RCC 7860 (cell line): ENCODE results near the gene ANGPTL4.
"Not testable (repeated sequence)": the region's sequence is repeated elsewhere in the genome, so short reads cannot be mapped to it uniquely, and the experiment has no call there.

Experiments
- DNase-seq: peaks from one replicate; pipeline ENCODE4 v3.0.0-alpha.2; 2015; ENCODE audit warnings: low spot score
- FAIRE-seq: peaks from 2 replicates; lab custom pipeline; 2012; peaks lifted over from hg19 to GRCh38; lab: Jason Lieb, UNC

ANGPTL4 gene, protein sequence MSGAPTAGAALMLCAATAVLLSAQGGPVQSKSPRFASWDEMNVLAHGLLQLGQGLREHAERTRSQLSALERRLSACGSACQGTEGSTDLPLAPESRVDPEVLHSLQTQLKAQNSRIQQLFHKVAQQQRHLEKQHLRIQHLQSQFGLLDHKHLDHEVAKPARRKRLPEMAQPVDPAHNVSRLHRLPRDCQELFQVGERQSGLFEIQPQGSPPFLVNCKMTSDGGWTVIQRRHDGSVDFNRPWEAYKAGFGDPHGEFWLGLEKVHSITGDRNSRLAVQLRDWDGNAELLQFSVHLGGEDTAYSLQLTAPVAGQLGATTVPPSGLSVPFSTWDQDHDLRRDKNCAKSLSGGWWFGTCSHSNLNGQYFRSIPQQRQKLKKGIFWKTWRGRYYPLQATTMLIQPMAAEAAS

DNA sequence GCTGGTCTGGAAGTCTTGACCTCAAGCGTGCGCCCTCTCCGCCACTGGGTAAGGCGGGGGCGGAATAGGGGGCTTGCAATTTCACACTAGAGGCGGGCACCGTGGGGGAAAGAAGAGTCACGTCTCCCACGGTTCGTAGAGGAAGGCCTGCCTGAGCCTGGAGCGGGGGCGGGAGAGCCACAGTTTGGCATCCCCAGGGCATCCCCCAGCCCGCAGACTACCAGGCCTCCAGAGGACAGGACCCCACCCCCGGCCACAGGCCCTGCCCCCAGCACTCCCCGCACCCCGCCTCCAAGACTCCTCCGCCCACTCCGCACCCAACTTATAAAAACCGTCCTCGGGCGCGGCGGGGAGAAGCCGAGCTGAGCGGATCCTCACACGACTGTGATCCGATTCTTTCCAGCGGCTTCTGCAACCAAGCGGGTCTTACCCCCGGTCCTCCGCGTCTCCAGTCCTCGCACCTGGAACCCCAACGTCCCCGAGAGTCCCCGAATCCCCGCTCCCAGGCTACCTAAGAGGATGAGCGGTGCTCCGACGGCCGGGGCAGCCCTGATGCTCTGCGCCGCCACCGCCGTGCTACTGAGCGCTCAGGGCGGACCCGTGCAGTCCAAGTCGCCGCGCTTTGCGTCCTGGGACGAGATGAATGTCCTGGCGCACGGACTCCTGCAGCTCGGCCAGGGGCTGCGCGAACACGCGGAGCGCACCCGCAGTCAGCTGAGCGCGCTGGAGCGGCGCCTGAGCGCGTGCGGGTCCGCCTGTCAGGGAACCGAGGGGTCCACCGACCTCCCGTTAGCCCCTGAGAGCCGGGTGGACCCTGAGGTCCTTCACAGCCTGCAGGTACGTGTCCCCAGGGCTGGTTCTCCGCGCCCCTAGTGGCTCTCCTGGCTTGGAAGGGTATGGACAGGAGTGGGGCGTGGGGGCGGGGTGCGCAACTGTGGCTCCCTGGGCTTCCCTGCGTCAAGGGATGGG is at the start of gene ANGPTL4:
TSS of gene ANGPTL4 (plus strand) at position 353 of the 969 bp plus-strand sequence. CDS start at position 520, 167 bp downstream.
- DNase-seq = no peak
- no peak for FAIRE-seq

DNA sequence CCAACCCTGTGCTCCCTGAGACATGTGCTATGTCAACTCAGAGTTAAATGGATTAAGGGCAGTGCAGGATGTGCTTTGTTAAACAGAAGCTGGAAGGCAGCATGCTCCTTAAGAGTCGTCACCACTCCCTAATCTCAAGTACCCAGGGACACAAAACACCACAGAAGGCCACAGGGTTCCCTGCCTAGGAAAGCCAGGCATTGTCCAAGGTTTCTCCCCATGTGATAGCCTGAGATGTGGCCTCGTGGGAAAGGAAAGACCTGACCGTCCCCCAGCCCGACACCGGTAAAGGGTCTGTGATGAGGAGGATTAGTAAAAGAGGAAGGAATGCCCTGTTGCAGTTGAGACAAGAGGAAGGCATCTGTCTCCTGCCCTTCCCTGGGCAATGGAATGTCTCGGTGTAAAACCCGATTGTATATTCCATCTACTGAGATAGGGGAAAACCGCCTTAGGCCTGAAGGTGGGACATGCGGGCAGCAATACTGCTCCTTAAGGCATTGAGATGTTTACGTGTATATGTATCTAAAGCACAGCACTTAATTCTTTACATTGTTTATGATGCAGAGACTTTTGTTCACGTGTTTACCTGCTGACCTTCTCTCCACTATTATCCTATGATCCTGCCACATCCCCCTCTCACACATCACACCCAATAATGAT is 48.8 kb upstream of the ANGPTL4 start:
- DNase-seq, FAIRE-seq: not testable (repeated sequence)

DNA sequence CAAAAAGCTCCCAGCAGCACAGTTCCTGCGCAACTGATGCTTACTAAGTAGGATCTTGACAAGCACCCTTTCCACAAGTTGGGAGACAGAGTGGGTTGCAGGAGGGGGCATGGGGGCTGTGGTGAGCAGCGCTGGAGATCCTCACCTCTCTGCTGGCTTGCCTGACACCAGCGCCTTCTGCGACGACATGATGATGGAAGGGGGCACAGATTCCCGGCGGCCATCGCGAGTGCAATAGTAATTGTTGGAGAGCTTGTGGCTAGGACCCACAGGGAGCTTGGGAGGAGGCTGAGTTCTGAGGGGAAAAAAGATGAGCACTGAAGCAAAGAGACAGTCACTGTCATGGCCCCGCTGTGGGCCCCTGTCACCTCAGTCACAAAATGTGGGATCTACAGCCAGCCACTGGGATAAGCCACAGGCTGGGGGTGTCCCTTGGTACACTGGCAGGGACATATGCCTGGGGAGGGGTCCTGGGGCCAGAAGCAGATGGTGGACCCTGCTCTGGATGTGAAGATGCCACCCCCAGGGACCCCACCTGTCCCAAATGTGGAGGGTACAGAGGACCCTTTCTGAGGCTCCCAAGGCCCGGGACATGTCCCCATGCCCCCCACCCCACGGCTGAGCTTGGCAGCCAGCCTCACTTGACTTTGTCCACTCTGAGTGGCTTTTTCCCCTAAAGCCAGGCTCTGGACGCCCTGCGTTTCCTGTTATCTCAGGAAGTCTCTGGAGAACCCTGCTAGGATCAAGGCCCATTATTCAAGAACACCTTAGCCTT is 47.4 kb upstream of the ANGPTL4 start:
- no peak for FAIRE-seq
- no peak for DNase-seq

DNA sequence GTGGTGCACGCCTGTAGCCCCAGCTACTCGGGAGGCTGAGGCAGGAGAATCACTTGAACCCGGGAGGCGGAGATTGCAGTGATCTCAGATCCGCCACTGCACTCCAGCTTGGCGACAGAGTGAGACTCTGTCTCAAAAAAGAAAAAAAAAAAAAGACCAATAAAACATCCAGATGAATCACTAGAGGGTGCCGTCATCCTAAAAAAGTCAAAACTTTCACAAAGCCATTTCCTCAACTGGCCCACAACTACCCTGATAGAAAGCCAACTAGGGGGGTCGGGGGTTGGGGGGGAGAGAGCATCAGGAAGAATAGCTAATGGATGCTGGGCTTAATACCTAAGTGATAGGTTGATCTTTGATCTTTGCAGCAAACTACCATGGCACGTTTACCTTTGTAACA is 45.1 kb upstream of the ANGPTL4 start:
- DNase-seq, FAIRE-seq: not testable (repeated sequence)

DNA sequence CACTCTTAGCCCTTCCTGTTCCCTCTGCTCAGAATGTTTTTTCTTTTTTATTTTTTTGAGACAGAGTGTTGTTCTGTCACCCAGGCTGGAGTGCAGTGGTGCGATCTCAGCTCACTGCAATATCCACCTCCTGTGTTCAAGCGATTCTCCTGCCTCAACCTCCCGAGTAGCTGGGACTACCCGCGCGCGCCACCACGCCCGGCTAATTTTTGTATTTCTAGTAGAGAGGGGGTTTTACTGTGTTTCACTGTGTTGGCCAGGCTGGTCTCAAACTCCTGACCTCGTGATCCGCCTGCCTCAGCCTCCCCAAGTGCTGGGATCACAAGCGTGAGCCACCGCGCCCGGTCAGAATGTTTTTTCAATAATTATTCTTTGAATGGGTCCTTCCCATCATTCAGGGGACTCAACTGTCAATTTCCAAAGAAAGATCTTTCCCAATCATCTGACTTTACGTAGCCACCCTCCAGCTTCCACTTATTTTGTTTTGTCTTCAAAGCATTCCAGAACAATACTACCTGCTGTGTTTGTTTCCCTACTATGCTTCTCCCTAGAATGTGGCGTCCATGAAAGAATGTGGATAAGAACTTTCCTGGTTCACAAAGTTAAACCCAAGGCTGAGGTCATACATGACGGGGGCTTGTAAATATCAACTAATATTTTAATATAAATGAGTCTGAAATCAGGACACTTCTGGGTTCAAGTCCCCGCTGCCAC is 44.0 kb upstream of the ANGPTL4 start:
- FAIRE-seq (no peak), DNase-seq (no peak)

DNA sequence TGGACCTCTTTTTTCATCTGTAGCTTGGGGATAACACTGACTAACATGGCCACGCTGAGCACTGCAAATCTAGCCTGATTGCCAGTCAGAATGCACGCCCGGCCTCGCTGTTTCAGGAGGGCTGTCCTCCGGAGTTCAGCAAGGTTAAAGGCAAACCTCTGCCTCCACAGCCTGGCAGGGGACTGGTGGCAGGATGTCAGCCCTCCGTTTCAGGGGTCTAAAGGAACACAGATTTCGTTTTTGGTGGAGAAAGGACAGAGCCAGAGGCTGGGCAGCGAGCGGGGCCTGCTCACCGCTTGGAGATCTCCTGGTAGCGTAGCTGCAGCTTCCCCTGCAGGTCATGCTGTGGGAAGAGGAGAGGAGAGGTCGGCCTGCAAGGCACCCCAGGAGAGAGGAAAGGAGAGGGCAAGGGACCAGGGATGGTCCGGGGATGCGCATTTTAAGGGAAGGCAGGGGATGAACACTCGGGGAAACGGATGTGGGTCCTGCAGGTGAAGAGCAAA is 43.3 kb upstream of the ANGPTL4 start:
- no peak for FAIRE-seq

DNA sequence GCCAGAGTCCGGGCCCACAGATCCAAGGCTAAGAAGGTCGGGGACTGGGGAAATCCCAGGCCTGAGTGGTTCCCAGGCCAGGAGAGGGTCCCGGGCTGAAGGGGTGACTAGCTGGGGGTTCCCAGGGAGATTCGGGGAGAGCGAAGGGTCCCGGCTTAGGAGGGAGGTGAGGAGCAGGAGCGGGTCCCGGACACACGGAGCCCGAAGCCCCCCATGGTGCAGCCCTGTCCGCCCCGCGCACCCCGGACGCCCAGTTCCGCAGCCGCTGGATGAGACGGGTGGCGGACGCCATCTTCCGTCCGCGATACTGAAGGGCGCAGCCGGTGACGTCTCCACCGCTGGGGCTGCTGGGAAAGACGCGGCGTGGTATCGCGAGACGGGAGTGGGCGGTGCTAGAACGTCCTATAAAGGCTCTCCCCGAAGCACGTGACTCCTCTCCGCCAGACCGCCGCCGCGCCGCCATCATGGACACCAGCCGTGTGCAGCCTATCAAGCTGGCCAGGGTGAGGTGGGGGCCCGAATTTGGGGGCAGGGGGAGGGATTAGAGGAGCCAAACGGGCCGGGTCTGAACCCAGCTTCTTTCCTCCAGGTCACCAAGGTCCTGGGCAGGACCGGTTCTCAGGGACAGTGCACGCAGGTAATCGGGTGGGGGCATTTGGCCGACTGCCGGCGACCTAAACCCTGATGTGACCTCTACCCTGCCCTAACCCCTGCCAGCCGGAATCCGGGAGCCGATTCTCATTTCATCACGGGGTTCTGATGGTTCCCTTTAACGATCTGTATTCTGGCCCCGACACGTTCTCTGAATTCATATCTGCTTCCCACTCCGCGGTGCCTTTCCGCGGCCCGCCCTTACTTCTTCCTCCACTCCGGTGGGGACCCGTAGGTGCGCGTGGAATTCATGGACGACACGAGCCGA is 42.6 kb upstream of the ANGPTL4 start, which contains the start of the genes NDUFA7 and RPS28:
TSS of gene NDUFA7 (minus strand) at position 309 of the 919 bp plus-strand sequence. CDS start at position 292, 17 bp downstream.
TSS of gene RPS28 (plus strand) at position 430 of the 919 bp plus-strand sequence. CDS start at position 465, 35 bp downstream.
- peak; percentile 92 for DNase-seq
- FAIRE-seq = peak; percentile 46

More for the DNA sequence above, 43.3 kb upstream of the ANGPTL4 start:
- DNase-seq = no peak

DNA sequence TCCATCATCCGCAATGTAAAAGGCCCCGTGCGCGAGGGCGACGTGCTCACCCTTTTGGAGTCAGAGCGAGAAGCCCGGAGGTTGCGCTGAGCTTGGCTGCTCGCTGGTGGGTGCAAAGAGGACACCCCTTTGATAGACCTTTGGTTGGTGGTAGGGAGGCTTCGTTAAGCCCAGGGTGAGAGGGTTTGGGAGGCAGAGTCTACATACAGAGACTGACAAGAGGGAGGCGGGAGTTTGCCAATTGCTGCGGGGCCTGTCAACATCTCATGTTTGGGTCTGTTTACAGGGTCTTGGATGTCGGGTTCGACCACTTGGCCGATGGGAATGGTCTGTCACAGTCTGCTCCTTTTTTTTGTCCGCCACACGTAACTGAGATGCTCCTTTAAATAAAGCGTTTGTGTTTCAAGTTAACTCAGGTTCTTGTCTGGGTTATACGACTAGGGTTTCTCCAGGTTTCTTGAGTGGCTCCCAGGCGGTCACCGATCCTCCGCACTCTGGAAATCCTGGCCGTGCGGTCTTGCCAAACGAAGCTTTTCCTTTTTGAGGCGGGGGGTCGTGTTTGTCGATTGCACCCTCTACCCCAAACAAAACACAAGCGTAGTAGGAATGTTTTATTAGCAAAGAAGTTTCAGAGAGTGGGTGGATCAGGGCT is 41.8 kb upstream of the ANGPTL4 start:
- FAIRE-seq = no peak
- no peak for DNase-seq

DNA sequence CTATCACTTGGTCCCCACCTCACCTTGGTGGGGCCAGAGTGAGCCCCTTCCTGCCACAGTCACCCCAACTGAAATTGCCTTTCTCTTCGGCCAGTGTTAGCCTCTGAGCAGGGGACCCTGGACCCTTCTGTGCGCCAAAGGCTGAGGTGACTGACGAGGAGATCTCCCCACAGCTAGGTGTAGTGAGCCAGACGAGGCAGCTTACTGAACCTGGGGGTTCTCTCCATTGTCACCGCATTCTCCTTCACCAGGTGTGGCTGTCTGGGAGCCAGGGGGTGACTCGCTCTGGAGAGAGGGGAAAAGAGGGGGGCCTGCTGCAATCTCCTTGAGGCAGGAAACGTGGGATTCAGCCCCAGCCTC is 41.3 kb upstream of the ANGPTL4 start:
- FAIRE-seq = no peak

DNA sequence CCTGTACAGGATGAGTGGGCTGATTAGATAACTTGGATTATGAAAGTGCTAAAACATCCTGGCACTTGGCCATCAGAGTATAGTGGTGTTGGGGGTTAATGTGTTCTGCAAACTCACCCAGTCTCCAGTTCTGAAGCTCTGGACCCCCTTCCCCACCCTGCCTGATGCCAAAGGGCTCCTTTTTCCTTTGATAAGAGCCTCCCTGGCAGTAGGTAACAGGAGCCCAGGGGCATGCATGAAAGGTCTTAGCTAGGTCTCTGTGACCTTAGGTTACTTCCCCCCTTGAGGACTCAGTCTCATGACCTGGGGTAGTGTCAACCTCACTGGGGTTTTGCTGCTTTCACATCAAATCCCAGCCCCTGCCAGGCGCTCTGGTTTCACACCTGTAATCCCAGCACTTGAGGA is 40.2 kb upstream of the ANGPTL4 start:
- no peak for DNase-seq
- FAIRE-seq = no peak

More for the DNA sequence above, 41.3 kb upstream of the ANGPTL4 start:
- DNase-seq = no peak

DNA sequence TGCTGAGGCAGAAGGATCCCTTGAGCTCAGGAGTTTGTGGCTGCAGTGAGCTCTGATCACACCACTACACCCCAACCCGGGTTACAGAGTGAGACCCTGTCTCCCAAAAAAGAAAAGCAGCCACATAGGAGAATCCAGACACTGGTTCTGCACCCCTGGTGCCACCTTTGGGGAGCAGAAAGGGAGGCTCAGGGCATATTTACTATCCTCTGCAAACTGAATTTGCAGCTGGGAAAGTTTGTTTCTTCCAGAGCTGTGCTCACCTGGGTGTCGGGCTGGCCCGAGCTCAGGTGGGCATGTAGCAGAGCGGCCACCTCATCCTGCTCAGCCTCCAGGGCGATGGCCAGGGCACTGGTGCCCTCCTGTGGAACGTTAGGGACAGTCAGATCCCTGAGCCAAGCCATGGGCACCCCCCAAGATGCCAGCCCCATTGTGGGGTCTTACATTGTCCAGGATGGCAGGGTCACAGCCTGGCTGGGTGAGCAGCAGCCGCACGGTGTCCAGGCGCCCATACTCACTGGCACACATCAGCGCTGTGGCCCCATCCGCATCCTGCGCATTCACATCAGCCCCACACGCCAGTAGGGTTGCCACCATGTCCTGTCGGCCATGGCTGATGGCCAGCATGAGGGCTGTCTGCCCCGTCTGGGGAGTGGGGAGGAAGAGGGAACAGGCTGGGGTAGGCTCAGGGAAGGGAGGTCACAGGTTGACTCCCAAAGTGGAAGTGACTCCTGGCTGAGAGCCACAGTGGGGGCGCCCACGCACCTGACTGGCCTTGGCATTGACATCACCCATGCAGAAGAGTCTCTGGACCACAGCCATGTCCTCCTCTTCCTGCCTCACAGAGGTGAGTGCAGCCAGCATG is 39.5 kb upstream of the ANGPTL4 start:
- DNase-seq = no peak

DNA sequence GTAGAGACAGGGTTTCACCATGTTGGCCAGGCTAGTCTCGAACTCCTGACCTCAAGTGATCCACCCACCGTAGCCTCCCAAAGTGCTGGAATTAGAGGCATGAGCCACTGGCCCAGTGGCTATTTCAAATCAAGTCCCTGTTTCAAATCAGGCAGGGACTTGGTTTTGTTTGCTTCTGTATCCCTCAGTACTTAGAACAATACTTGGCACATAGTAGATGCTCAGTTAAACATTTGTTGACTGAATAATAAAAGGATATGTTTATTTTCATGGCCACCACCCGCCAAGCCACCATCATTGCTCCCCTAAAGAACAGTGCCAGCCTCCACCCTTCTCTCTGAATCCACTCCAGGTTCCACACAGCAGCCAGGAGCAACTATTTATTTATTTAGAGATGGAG is 38.5 kb upstream of the ANGPTL4 start:
- DNase-seq (no peak), FAIRE-seq (no peak)

More for the DNA sequence above, 39.5 kb upstream of the ANGPTL4 start:
- FAIRE-seq = no peak

DNA sequence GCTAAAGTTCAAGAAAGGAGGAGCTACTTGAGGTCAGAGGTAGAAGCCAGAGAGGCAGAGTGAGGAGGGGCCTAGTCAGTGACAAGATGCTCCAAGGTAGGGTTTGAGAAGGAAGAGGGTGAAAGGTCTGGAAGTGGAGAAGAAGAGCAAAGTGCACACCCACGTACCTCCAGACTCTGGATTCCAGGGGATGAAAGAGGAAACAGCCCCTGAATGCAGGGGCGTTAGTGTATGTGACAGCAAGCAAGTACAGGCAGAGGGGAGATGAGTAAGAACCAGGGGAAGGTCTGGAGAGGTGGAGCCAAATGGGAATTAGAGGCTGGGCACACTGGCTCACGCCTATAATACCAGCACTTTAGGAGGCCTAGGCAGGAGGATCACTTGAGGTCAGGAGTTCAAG is 34.0 kb upstream of the ANGPTL4 start:
- DNase-seq (no peak), FAIRE-seq (no peak)

DNA sequence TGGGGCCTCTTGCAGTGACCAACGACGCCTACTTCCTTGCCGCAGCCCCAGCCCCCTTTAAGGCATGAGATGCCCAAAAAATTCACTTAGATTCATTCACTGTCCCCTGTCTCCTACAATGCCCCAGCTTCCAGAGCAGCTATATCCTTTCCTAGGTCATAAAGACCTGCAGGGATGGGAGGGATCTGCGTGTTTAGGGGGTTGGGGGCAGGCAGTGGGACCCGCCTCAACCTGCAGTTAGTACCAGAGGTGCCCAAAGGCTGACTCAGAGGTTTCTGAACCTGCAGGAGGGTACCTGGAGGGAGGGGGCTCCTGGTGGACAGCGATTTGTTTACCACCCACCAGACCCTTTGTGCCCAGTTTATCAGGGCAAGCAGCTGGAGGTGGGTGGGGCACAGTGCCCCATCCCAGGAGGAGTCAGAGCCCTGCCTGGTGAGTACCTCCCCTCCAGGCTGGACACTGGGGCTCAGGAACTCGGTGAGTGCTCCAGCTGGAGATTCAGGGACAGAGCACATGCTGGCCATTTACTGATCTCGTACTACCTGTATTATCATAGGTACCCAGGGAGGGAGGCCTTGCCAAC is 32.6 kb upstream of the ANGPTL4 start:
- DNase-seq (no peak), FAIRE-seq (no peak)

DNA sequence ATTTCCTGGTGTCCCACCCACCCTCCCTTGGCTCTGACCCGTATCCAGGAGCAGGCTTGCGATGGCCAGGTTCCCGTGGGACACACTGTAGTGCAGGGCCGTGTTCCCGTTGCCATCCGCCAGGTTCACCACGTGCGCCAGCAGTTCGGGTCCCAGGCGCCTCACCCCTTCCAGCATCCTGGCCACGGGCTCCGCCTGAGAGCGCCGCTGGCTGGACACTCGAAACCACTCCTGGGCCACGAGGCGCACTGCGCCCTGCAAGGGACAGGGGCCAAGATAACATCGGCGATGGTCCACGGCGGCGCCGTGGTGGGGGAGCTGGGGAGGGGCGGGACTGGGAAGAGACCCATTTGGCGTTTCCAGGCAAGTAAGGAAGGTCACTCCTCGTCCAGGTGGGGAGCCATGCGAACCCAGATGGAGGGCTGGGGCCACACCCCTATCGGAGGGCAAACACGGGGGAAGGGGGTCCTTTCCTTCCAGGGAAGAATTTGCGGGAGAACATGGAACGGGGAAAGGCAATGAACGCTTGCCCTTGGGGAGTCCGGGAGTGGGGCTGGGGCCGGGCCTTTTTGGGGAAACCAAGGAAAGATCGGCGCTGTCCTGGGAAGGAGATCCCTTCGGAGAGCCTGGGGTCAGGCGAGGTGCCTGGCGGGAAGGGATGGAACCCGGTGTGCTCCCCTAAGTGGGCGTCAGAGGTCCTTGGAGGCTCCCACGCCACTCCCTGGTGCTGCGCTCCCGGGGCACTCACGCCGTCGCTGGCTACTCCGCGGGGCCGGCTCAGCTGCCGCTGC is 30.8 kb upstream of the ANGPTL4 start:
- FAIRE-seq (no peak), DNase-seq (no peak)
